ENCODE results near the gene TRMT11.

TRMT11 gene

DNA sequence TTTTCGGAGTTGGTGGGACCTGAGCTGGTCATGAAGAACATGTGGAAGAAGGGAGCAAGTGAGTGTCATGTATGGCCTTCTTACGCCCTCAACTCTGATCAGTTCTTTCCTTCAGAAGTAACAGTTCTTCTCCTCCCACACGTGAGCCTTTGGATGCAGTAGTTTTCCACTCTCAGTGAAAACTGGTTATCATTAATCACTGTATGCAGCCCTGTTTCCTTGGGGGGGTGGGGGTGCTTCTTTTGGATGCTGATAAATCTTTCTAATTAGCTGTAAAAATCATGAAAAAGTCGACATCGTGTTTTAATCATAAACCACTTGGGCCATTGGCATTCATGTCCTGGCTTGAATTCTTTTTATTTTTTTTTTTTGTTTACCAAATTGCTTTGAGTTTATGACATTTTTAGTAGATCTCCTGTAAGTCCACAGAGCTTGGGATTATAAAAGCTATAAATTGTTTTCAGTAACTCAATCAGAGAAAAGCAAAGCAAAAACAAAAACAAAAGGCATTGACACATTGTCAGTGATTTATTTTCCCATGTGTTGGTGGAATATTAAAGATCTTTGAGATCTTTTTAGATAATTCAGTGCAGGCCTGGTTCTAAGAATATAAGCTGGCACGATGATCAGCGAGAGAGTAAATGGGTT is 84.8 kb downstream of the TRMT11 start:
- no peak for DNase-seq (ENCODE audit: extremely low read depth in 1 of 2, low read depth in 1 of 2)

GRCh38 chr6:126072172-126072571 is 85.8 kb downstream of the TRMT11 start:
- no peak for DNase-seq (ENCODE audit: extremely low read depth in 1 of 2, low read depth in 1 of 2)

DNA sequence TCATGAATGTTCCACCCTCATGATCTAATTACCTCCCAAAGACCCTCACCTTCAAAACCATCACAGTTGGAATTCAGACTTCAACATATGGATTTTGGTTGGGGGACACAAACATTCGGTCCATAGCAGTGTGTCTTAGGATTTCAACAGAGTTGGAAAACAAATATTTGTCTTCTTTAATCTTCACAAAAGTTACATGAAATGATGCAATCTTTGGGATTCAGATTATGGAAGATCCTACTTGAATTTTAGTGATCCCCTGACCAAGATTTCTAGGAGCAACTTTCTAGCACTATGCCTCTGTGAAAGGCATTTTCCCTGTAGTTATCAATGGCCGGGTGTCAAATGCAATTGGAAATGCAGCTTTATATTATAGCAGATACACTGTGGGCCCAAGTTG is 86.5 kb downstream of the TRMT11 start:
- DNase-seq (ENCODE audit: extremely low read depth in 1 of 2, low read depth in 1 of 2), result no peak

DNA sequence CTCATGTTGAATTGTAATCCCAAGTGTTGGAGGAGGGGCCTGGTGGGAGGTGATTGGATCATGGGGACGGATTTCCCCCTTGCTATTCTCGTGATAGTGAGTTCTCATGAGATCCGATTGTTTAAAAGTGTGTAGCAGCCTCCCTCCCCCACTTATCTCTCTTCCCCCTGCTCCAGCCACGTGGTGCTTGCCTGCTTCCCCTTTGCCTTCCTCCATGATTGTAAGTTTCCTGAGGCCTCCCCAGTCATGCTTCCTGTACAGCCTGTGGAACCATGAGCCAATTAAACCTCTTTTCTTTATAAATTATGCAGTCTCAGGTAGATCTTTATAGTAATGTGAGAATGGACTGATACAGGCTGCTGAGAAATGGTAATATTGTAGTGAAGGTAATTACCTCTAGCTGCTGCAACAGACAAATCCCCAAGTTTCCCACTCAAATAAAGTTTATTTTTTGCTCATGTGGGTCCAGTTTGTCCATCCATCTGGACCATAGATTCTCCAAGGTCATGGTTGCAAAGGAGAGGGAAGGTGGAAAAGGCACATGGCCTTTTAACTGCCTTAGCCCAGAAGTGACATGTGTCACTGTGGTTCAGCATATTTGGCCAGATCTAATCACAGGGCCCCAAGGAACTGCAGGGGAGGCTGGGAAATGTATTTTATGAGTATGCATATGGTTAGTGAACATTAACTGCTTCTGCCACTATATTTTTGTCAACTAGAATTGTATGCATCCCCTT is 89.2 kb downstream of the TRMT11 start:
- DNase-seq (ENCODE audit: extremely low read depth in 1 of 2, low read depth in 1 of 2), result no peak

DNA sequence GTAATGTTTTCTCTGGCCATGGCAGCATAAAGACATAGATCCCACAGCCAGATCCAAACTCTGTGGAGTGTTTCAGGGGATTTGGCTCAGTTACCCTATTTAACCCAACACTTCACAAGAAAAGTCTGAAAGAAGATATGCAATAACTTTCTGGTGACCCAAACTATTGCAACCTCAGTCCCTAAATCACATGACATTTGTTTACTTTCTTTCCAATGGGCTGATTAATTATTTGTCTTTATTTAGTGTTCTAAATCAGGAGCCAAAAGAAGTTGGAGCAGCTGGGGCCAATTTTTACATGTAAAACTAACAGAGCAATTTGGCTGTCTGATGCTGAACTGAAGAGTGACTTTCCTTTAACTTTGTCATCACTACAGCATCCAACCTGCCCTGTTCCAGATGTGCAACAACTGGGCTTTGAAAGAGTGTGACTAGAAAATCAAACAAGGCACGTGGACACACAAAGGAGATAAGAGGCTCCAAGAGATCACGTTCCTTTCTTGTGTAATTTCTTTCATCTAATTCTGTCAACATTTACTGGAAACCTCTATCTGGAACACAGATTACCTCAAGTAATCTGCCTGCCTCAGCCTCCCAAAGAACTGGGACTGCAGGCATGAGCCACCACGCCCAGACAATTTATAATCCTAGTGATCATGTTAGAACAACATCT is 90.8 kb downstream of the TRMT11 start:
- DNase-seq (ENCODE audit: extremely low read depth in 1 of 2, low read depth in 1 of 2), result no peak

DNA sequence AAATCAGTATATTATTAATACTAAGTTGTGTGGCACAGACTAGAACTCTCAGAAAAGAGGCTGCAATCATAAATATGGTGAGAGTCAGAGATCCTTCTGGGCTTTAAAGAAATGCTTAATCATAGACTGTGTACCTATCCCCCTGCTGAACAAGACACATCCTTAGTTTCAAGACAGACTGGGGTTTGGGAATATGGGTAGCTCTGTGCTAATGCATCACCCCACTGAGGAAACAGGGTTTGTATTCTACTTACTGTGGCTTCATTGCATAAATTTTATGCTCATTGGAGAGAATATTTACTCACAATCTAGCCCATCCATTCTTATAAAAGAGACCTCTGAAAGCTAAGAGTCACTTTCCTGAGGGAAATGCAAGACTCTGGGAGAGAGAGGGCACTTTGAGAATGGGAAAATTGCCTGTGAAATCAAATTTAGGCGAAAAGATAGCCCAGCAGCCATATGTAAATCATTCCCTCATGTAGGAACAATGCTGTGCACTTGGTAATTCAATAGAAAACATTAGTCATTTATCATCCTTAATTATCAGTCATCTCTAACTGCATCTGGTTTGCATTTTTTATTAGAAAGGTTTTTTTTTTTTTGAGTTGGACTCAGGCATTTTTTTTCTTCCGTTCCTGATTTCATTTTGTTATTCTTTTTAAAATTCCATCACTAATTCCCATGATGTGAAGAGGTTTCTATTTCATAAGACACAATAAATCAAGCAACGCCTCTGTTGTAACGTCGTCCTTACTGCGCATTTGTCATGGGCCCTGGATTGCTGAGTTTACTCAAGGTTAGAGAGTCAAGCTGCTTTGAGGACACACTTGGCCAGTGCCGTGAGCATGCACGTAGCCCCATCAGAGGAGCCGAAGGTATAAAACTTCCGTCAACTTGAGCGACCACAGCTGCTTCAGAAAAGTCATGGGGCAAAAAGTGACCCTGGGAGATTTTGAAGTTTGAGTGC is 91.8 kb downstream of the TRMT11 start:
- DNase-seq (ENCODE audit: extremely low read depth in 1 of 2, low read depth in 1 of 2), result no peak

DNA sequence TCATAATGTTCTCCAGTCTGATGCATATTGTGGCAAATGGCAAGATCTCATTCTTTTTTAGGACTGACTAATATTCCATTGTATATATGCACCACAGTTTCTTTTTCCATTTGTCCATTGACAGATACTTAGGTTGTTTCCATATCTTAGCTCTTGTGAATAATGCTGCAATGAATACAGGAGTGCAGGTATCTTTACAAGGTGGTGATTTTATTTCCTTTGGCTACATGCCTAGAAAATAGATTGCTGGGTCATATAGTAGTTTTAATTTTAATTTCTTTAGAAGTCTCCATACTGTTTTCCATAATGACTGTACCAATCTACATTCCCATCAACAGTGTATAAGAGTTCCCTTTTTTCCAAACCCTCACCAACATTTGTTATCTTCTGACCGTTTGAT is 97.5 kb downstream of the TRMT11 start:
- DNase-seq (ENCODE audit: extremely low read depth in 1 of 2, low read depth in 1 of 2), result no peak

GRCh38 chr6:126086560-126086959 is 100.2 kb downstream of the TRMT11 start:
- no peak for DNase-seq (ENCODE audit: extremely low read depth in 1 of 2, low read depth in 1 of 2)

Data from activated CD8-positive, alpha-beta memory T cell treated with anti-CD3 and anti-CD28 coated beads for 1 hour (primary cell).